Vagina (tissue), 2 donors: ENCODE results near the gene MYH4.

Experiments used
- CTCF ChIP-seq, 3 experiments: fragments of 450-650 bp in 2 of 3; fragments of 200-600 bp in 1 of 3; sonication (generic) in 1 of 3; IDR thresholded peaks; one replicate each; pipeline ENCODE4 v1.5.1; 2017 to 2019; ENCODE audit warnings: antibody characterized with exemption in 3 of 3, mild to moderate bottlenecking in 2 of 3, moderate library complexity in 2 of 3
- POLR2A ChIP-seq, 2 donors: fragments of 450-650 bp; IDR thresholded peaks; one replicate each; pipeline ENCODE4 v1.6.1; 2017; ENCODE audit warnings: antibody characterized with exemption in 2 of 2, mild to moderate bottlenecking in 2 of 2, moderate library complexity in 2 of 2
- POLR2AphosphoS5 ChIP-seq, 2 donors: sonication (generic); formaldehyde crosslinking; IDR thresholded peaks; one replicate each; pipeline ENCODE4 v1.9.0; 2017; ENCODE audit warnings: antibody characterized with exemption in 2 of 2, mild to moderate bottlenecking in 2 of 2, low read depth in 1 of 2; ENCODE audit not compliant: insufficient read depth in 1 of 2

GRCh38 chr17:10492004-10492403, 22.6 kb upstream of the MYH4 start:
- TF ChIP-seq CTCF (IDR thresholded peaks at IDR 0.05) (no peak), POLR2A (IDR thresholded peaks at IDR 0.05) (no peak), POLR2AphosphoS5 (IDR thresholded peaks at IDR 0.05; ENCODE audit: insufficient read depth in 1 of 2, low read depth in 1 of 2) (no peak)
